ENCODE measurements around the gene ERN1. TPM values are rescaled to one million over a fixed set of nuclear protein-coding genes. Genes with fewer than 3 reads are reported as not detected.

Gene ERN1
- total and polyA plus RNA-seq, 2 of the 8 experiments (the other 6 are each of a cell fraction or from before 2014, with no cell fraction given), result 1.8 to 3.9 TPM

GRCh38 chr17:64024215-64024654, 105.7 kb downstream of the ERN1 start:
- Histone ChIP-seq H3K9ac (replicated peaks in 1 of 4; ENCODE audit: extremely low read depth in 1 of 4, low read depth in 3 of 4, low read length in 3 of 4) (no peak overlapping the region), H2AFZ (ENCODE audit: low read length) (no peak overlapping the region), H2BK20ac (ENCODE audit: low read length) (no peak overlapping the region), H3K79me1 (ENCODE audit: low read depth, low read length) (no peaks in the 10 kb centered on the region), H3K4ac (replicated peaks; ENCODE audit: insufficient read length, low read depth, low read length) (no peak overlapping the region), H3K18ac (ENCODE audit: extremely low read depth, low read length) (no peak overlapping the region), H2BK12ac (ENCODE audit: low read depth, low read length) (0 out of 2 replicates have a peak overlapping the region, but pooled peaks have one; percentile 9), H3K27ac (ENCODE audit: low read depth, low read length) (no peak overlapping the region), H3K23ac (ENCODE audit: insufficient read length) (no peak overlapping the region), H2BK15ac (ENCODE audit: low read length) (no peak overlapping the region), H3K36me3 (ENCODE audit: control insufficient read depth in 2 of 4, insufficient read depth in 4 of 4, low read length in 3 of 4) (no peaks in the 10 kb centered on the region), H3K9me3 (ENCODE audit: insufficient read depth in 2 of 2, low read depth in 1 of 2, low read length in 1 of 2) (no peaks in the 10 kb centered on the region), H3K79me2 (ENCODE audit: control insufficient read depth in 1 of 2, insufficient read depth in 2 of 2, low read length in 2 of 2) (no peaks in the 10 kb centered on the region), H4K20me1 (replicated peaks in 1 of 2; ENCODE audit: control insufficient read depth in 1 of 2, insufficient read depth in 2 of 2, low read length in 2 of 2) (no peaks in the 10 kb centered on the region), H4K5ac (ENCODE audit: insufficient read length, low read depth, low read length) (no peak overlapping the region), H3K4me3 (ENCODE audit: extremely low read depth in 1 of 4, insufficient read depth in 2 of 4, low read depth in 3 of 4, low read length in 4 of 4) (no peak overlapping the region), H2BK120ac (replicated peaks; ENCODE audit: low read depth, low read length) (no peak overlapping the region), H3K4me2 (ENCODE audit: insufficient read depth in 1 of 2, low read depth in 2 of 2, low read length in 2 of 2) (no peak overlapping the region), H4K91ac (replicated peaks; ENCODE audit: insufficient read length, low read length) (no peak overlapping the region), H3K14ac (ENCODE audit: insufficient read length) (no peak overlapping the region), H3K23me2 (ENCODE audit: low read depth, low read length) (no peaks in the 10 kb centered on the region), H3K27me3 (replicated peaks in 1 of 4; ENCODE audit: control insufficient read depth in 3 of 4, extremely low read depth in 1 of 4, insufficient read depth in 3 of 4, low read length in 3 of 4) (peaks cover 0 to 4% (median 1%) of the 10 kb centered on the region in 4 experiments; a peak in 3 of 7 replicates), H3K56ac (replicated peaks; ENCODE audit: insufficient read length, low read depth, low read length) (no peak overlapping the region), H2AK5ac (ENCODE audit: low read depth, low read length) (no peak overlapping the region), H4K8ac (ENCODE audit: extremely low read depth, insufficient read depth, low read length) (no peak overlapping the region), H3K4me1 (replicated peaks in 1 of 4; ENCODE audit: control insufficient read depth in 3 of 4, insufficient read depth in 4 of 4, low read length in 3 of 4) (peaks cover 0 to 5% (median 3%) of the 10 kb centered on the region in 4 experiments; a peak in 6 of 7 replicates), H2BK5ac (ENCODE audit: low read depth, low read length) (no peak overlapping the region)
- DNase-seq (ENCODE audit: low read depth in 1 of 2, low spot score in 2 of 2) (no peak), FAIRE-seq (no peak)
- POLR2A ChIA-PET (ENCODE audit: partially characterized antibody), result no interaction called here
- CTCF ChIA-PET (ENCODE audit: partially characterized antibody), result interaction anchor here (0.7 to 11.6 kb wide), 26 partner anchors 7 to 395 kb away, joined by 3 to 202 read pairs (median 10); partner anchors contain the start of genes CSHL1, ERN1, GH1 and PRR29
- TF ChIP-seq CEBPB (IDR thresholded peaks at IDR 0.05; ENCODE audit: low read depth, low read length) (no peak), CBX5 (IDR thresholded peaks at IDR 0.05; ENCODE audit: low read depth, low read length) (no peak), KDM4A (IDR thresholded peaks at IDR 0.05; ENCODE audit: low read depth, low read length, severe bottlenecking) (no peak), ASH2L (IDR thresholded peaks at IDR 0.05; ENCODE audit: low read length) (no peak), SP1 (IDR thresholded peaks at IDR 0.05; ENCODE audit: low read depth, low read length) (no peak), E2F6 (IDR thresholded peaks at IDR 0.05) (no peak), EGR1 (IDR thresholded peaks at IDR 0.05; ENCODE audit: borderline replicate concordance, low read depth, low read length) (no peak), TAF1 (IDR thresholded peaks at IDR 0.05; ENCODE audit: low read depth, low read length) (no peak), KDM5A (IDR thresholded peaks at IDR 0.05; ENCODE audit: low read length) (no peak), EP300 (IDR thresholded peaks at IDR 0.05; ENCODE audit: borderline replicate concordance in 1 of 2, low read depth in 2 of 2, low read length in 2 of 2) (no peak), HDAC2 (IDR thresholded peaks at IDR 0.05; ENCODE audit: borderline replicate concordance in 1 of 2, low read depth in 2 of 2, low read length in 2 of 2) (no peak), HDAC6 (IDR thresholded peaks at IDR 0.05; ENCODE audit: low read depth, low read length) (no peak), RFX5 (IDR thresholded peaks at IDR 0.05; ENCODE audit: borderline replicate concordance, low read depth, low read length) (no peak), RXRA (IDR thresholded peaks at IDR 0.05; ENCODE audit: insufficient read depth, low read depth, low read length) (no peak)
- WGBS, 2 experiments (ENCODE audit: extremely low coverage in 1 of 2, insufficient coverage in 1 of 2, insufficient read length in 1 of 2, insufficient replicate concordance in 2 of 2, low coverage in 1 of 2, low lambda C conversion rate in 2 of 2, missing lambda C conversion rate in 1 of 2), result 90% methylated on average over 8 of the region's 8 CpGs; no CpG with 5 or more reads in 1 of the 2 experiments
